KMS-11 (cell line): ENCODE data around the gene PIGB.
A peak's percentile ranks its signal among the peaks of the same experiment; 100 is the strongest.
"Not testable (repeated sequence)": the region's sequence is repeated elsewhere in the genome, so short reads cannot be mapped to it uniquely, and the experiment has no call there.

ENCODE experiments used
- H2AFZ ChIP-seq: fragments of 200-600 bp; sonication (generic); 2 replicates; pipeline ENCODE4 v1.6.1; 2016; ENCODE audit warnings: antibody characterized with exemption, mixed run types, low read depth
- H3K27ac ChIP-seq: fragments of 200-600 bp; sonication (generic); 2 replicates; pipeline ENCODE4 v1.6.1; 2016; ENCODE audit warnings: mild to moderate bottlenecking, mixed run types
- H3K27me3 ChIP-seq: fragments of 200-600 bp; sonication (generic); 2 replicates; pipeline ENCODE4 v1.6.1; 2017; ENCODE audit warnings: mild to moderate bottlenecking, low read depth, mixed run types, moderate library complexity; ENCODE audit not compliant: insufficient read depth
- H3K36me3 ChIP-seq: fragments of 200-600 bp; sonication (generic); 2 replicates; pipeline ENCODE4 v1.6.1; 2017; ENCODE audit warnings: mild to moderate bottlenecking, mixed run types; ENCODE audit not compliant: insufficient read depth
- H3K4me1 ChIP-seq: fragments of 200-600 bp; sonication (generic); 2 replicates; pipeline ENCODE4 v1.6.1; 2016; ENCODE audit warnings: mild to moderate bottlenecking, low read depth, mixed run types; ENCODE audit not compliant: poor library complexity, severe bottlenecking
- H3K4me2 ChIP-seq: fragments of 200-600 bp; sonication (generic); 2 replicates; pipeline ENCODE4 v1.7.0; 2016; ENCODE audit warnings: mild to moderate bottlenecking, mixed run types
- H3K4me3 ChIP-seq: fragments of 200-600 bp; sonication (generic); IDR thresholded peaks from 2 replicates; pipeline ENCODE4 v1.6.1; 2017; ENCODE audit warnings: low read depth, low read length, mixed read lengths; ENCODE audit not compliant: insufficient read depth
- H3K79me2 ChIP-seq: fragments of 200-600 bp; sonication (generic); 2 replicates; pipeline ENCODE4 v1.6.1; 2016; ENCODE audit warnings: low read depth, mixed run types; ENCODE audit not compliant: insufficient read depth
- H3K9ac ChIP-seq: fragments of 200-600 bp; sonication (generic); 2 replicates; pipeline ENCODE4 v1.6.1; 2016; ENCODE audit warnings: mild to moderate bottlenecking, mixed run types
- H4K20me1 ChIP-seq: fragments of 200-600 bp; sonication (generic); 2 replicates; pipeline ENCODE4 v1.6.1; 2016; ENCODE audit warnings: mild to moderate bottlenecking, mixed run types; ENCODE audit not compliant: insufficient read depth
- CTCF ChIP-seq: fragments of 200-600 bp; sonication (generic); conservative IDR thresholded peaks from 2 replicates; pipeline ENCODE4 v1.6.1; 2017; ENCODE audit warnings: low read depth, mild to moderate bottlenecking, antibody characterized with exemption, low read length, moderate library complexity, mixed read lengths

The PIGB gene

DNA sequence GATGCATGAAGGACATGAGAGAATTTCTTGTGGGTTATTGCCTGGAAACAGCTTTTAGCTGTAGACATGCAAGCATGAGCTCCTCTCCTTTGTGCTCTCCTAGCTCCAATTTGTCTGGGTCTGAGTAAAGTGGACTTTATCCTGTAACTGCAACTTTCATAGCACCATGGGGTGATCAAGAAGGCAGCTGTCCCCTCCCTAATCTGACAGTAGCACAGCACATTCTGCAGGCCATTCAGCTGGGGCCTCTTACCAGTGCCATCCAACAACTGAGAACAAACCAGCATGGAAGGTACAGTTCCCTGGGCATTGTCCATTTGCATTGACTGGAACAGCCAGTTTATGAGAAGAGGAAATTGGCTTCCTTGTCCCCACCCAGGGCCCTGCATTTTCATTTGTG lies 21.7 kb upstream of the PIGB start:
- Histone ChIP-seq H3K4me1 (no peaks in the 10 kb centered on the region), H3K9ac (no peak overlapping the region), H3K36me3 (no peaks in the 10 kb centered on the region), H3K4me3 (no peak overlapping the region), H3K79me2 (no peaks in the 10 kb centered on the region), H4K20me1 (no peaks in the 10 kb centered on the region), H3K4me2 (no peak overlapping the region), H3K27me3 (no peaks in the 10 kb centered on the region), H2AFZ (no peak overlapping the region), H3K27ac (no peak overlapping the region)
- TF ChIP-seq CTCF: no peak

DNA sequence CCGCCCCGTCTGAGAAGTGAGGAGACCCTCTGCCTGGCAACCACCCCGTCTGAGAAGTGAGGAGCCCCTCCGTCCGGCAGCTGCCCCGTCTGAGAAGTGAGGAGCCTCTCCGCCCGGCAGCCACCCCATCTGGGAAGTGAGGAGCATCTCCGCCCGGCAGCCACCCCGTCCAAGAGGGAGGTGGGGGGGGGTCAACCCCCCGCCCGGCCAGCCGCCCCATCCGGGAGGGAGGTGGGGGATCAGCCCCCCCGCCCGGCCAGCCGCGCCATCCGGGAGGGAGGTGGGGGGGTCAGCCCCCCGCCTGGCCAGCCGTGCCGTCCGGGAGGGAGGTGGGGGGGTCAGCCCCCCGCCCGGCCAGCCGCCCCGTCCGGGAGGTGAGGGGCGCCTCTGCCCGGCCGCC lies 16.2 kb upstream of the PIGB start:
- not testable (repeated sequence) for H3K9ac ChIP-seq, H3K4me2 ChIP-seq, H3K36me3 ChIP-seq, H2AFZ ChIP-seq, H3K79me2 ChIP-seq, H3K27ac ChIP-seq, H3K4me3 ChIP-seq, H3K27me3 ChIP-seq, H3K4me1 ChIP-seq, H4K20me1 ChIP-seq

DNA sequence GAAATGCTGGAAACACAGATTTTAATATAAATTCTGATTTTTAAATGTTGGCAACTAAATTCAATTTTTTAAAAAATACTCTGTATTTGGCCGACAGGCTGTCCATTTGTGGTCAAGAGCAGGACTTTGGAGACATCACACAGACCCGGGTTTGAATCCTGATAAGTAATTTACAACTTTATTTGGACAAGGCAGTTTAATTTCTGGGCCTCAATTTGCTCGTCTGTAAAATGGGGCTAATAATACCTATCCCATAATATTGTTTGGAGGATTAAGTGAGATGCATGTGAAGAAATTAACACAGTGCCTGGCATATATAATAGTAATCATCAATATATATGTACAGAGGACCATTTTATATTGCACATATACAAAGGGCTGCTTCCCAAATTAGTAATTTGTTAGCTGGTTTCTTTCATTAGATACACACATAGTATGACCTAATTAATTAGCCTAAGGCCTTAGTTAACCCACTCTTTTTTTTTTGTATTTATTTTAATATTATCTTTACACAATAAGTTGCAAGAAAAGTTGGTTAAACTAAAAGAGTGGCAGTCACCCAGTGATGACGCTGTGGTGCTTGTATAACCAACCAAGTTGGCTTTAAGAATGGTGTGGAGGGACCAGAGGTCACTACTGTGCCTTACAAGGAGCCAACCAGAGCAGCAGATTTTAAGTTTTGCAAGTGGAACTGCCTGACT lies 665 bp downstream of the PIGB start:
- peak overlapping the region; percentile 92 for H3K27ac ChIP-seq
- H3K4me3 ChIP-seq: no peak overlapping the region
- no peaks in the 10 kb centered on the region for H3K36me3 ChIP-seq
- peak overlapping the region; percentile 61 for H3K4me2 ChIP-seq
- peak overlapping the region; percentile 90 for H2AFZ ChIP-seq
- TF ChIP-seq CTCF: no peak
- H3K4me1 ChIP-seq: peaks cover 35% of the 10 kb centered on the region
- H3K9ac ChIP-seq: peak overlapping the region; percentile 93
- no peaks in the 10 kb centered on the region for H3K27me3 ChIP-seq
- peaks cover 31% of the 10 kb centered on the region; the same call in 1 of the 2 replicates for H3K79me2 ChIP-seq
- no peaks in the 10 kb centered on the region for H4K20me1 ChIP-seq

DNA sequence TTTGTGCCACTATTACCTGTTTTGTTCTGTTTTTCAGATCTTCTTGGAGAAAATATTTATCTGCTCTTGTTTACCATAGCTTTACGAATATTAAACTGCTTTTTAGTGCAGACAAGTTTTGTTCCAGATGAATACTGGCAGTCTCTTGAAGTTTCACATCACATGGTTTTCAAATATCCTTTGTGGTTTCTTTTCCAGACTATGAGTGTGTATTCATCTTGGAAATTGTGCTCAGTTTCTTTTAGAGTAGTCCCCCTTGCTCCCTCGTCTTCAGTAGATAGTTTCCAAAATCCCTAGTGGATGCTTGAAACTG lies 1.2 kb downstream of the PIGB start:
- H3K9ac ChIP-seq: no peak overlapping the region
- H3K27ac ChIP-seq: no peak overlapping the region
- no peaks in the 10 kb centered on the region for H4K20me1 ChIP-seq
- peak overlapping the region; percentile 61 for H3K4me2 ChIP-seq
- peaks cover 31% of the 10 kb centered on the region; the same call in 1 of the 2 replicates for H3K79me2 ChIP-seq
- no peak overlapping the region for H3K4me3 ChIP-seq
- H2AFZ ChIP-seq: no peak overlapping the region; the same call in 1 of the 2 replicates
- TF ChIP-seq CTCF: no peak
- no peaks in the 10 kb centered on the region for H3K36me3 ChIP-seq
- peaks cover 35% of the 10 kb centered on the region for H3K4me1 ChIP-seq
- no peaks in the 10 kb centered on the region for H3K27me3 ChIP-seq

- Histone ChIP-seq H3K4me2 (no peak overlapping the region; the same call in 1 of the 2 replicates), H3K4me3 (no peak overlapping the region), H3K27ac (no peak overlapping the region), H3K4me1 (peaks cover 35% of the 10 kb centered on the region), H3K79me2 (peaks cover 31% of the 10 kb centered on the region; the same call in 1 of the 2 replicates), H4K20me1 (no peaks in the 10 kb centered on the region), H3K9ac (no peak overlapping the region), H2AFZ (no peak overlapping the region), H3K27me3 (no peaks in the 10 kb centered on the region), H3K36me3 (no peaks in the 10 kb centered on the region)
- TF ChIP-seq CTCF: no peak
Observed at GRCh38 chr15:55320963-55321362, 1.9 kb downstream of the PIGB start.
